Measurements from ENCODE around the gene WWC2.

WWC2 gene

DNA sequence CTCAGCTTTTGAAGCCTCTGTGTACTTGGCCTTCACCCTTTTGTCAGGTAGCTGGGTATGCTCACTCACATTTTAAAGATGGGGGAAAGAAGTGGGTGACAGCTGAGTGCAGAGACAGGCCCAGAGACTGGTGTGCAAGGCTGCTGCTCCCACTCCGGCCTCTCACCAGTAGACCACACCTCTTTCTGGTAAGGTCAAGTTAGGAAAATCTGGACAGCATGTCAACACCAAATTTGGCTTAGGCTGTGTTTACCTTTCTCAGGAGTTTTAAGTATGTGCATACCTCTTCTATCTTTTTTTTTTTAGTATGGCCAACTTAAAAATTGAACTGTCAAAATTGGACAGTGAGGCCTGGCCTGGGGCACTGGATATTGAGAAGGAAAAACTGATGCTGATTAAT is 154.4 kb downstream of the WWC2 start:
- Histone ChIP-seq H3K4me3 (ENCODE audit: low read length) (no peak overlapping the region), H3K27me3 (ENCODE audit: low read depth, low read length) (no peaks in the 10 kb centered on the region), H4K20me1 (ENCODE audit: insufficient read depth, low read length) (no peaks in the 10 kb centered on the region), H3K9me3 (ENCODE audit: insufficient read depth, low read length) (no peaks in the 10 kb centered on the region), H3K9ac (ENCODE audit: low read length) (no peak overlapping the region), H2AFZ (ENCODE audit: low read depth, low read length) (no peak overlapping the region), H3K4me1 (ENCODE audit: low read length) (peaks cover 37% of the 10 kb centered on the region), H3K79me2 (ENCODE audit: low read length) (no peaks in the 10 kb centered on the region), H3K36me3 (replicated peaks; ENCODE audit: low read depth, low read length) (no peaks in the 10 kb centered on the region), H3K4me2 (ENCODE audit: low read length) (no peak overlapping the region), H3K27ac (ENCODE audit: low read length) (no peak overlapping the region)
- TF ChIP-seq, protein P1, sequence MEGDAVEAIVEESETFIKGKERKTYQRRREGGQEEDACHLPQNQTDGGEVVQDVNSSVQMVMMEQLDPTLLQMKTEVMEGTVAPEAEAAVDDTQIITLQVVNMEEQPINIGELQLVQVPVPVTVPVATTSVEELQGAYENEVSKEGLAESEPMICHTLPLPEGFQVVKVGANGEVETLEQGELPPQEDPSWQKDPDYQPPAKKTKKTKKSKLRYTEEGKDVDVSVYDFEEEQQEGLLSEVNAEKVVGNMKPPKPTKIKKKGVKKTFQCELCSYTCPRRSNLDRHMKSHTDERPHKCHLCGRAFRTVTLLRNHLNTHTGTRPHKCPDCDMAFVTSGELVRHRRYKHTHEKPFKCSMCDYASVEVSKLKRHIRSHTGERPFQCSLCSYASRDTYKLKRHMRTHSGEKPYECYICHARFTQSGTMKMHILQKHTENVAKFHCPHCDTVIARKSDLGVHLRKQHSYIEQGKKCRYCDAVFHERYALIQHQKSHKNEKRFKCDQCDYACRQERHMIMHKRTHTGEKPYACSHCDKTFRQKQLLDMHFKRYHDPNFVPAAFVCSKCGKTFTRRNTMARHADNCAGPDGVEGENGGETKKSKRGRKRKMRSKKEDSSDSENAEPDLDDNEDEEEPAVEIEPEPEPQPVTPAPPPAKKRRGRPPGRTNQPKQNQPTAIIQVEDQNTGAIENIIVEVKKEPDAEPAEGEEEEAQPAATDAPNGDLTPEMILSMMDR (IDR thresholded peaks at IDR 0.05; ENCODE audit: low read depth, low read length): no peak
- TF ChIP-seq EZH2phosphoT487 (IDR thresholded peaks at IDR 0.05; ENCODE audit: low read depth): no peak

DNA sequence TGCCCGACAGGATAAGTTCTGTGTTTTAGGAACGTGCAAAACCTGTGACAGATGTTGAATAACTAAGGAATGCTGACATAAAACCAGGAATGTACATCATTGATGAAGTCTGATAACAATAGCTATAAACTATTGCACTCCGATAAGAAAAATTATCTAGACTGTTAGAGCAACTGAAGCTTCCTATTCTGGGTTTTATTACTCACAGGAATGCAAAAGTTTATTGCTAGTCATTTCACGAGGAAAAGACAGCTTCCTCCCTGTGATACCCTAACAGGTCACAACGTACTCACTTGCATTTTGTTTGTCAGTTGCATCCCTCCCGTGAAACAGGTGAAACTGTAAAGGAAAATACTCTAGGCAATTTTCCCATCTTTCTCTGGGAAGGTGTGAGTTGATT is 155.1 kb downstream of the WWC2 start:
- H3K4me3 ChIP-seq (ENCODE audit: low read length): no peak overlapping the region
- no peaks in the 10 kb centered on the region for H3K79me2 ChIP-seq (ENCODE audit: low read length)
- no peaks in the 10 kb centered on the region for H3K36me3 ChIP-seq (replicated peaks; ENCODE audit: low read depth, low read length)
- no peak overlapping the region for H3K27ac ChIP-seq (ENCODE audit: low read length)
- no peak overlapping the region for H2AFZ ChIP-seq (ENCODE audit: low read depth, low read length)
- H3K9ac ChIP-seq (ENCODE audit: low read length): no peak overlapping the region
- no peak overlapping the region for H3K4me2 ChIP-seq (ENCODE audit: low read length)
- no peaks in the 10 kb centered on the region for H3K27me3 ChIP-seq (ENCODE audit: low read depth, low read length)
- no peaks in the 10 kb centered on the region for H4K20me1 ChIP-seq (ENCODE audit: insufficient read depth, low read length)
- TF ChIP-seq EZH2phosphoT487 (IDR thresholded peaks at IDR 0.05; ENCODE audit: low read depth): no peak
- TF ChIP-seq, protein P1 (IDR thresholded peaks at IDR 0.05; ENCODE audit: low read depth, low read length): no peak
- H3K9me3 ChIP-seq (ENCODE audit: insufficient read depth, low read length): no peaks in the 10 kb centered on the region
- H3K4me1 ChIP-seq (ENCODE audit: low read length): peaks cover 37% of the 10 kb centered on the region

DNA sequence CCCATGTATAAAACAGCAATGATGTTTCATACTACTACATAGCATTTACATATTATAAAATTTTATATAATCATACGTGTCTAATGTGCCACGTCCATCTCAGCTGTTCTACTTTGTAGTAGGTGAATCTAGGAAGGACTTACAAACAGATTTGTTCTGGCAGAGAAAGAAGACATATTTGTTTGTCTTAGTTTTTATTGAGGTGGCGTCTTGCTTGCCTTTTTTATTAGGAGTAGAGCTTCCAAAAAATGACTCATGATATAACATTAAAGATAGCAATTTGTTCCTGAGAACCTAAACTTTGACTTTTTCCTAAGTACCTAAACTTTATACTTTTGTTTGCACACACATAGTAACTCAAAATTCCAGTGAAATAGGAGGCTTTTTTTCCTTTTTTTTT is 156.4 kb downstream of the WWC2 start:
- no peak overlapping the region for H3K4me2 ChIP-seq (ENCODE audit: low read length)
- TF ChIP-seq EZH2phosphoT487 (IDR thresholded peaks at IDR 0.05; ENCODE audit: low read depth): no peak
- TF ChIP-seq, protein P1 (IDR thresholded peaks at IDR 0.05; ENCODE audit: low read depth, low read length): no peak

DNA sequence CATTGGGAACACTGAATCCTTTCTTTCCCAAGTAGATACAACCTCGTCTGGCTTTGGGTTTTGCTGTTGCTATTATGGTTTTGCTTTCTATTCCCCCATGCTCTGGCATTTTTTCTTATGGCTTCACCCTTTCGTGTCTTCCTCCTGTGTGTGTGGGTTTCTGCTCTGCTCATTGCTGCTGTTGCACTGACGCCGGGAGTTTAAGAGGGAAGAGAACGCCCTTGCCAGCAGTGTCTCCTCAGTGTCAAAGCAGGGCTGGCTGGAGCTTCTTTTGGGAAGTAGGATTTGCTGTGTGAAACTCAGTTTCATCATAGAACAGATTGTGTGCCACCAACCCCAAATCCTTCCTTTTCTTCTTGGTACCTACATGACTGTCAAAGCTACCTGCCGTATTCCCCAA is 157.3 kb downstream of the WWC2 start:
- peak overlapping the region; percentile 41 for H3K4me2 ChIP-seq (ENCODE audit: low read length)
- TF ChIP-seq EZH2phosphoT487 (IDR thresholded peaks at IDR 0.05; ENCODE audit: low read depth): no peak
- TF ChIP-seq, protein P1 (IDR thresholded peaks at IDR 0.05; ENCODE audit: low read depth, low read length): no peak
- H3K9ac ChIP-seq (ENCODE audit: low read length): no peak overlapping the region
- no peaks in the 10 kb centered on the region for H3K36me3 ChIP-seq (replicated peaks; ENCODE audit: low read depth, low read length)
- peak overlapping the region; percentile 57 for H2AFZ ChIP-seq (ENCODE audit: low read depth, low read length)
- no peak overlapping the region for H3K27ac ChIP-seq (ENCODE audit: low read length)
- no peaks in the 10 kb centered on the region for H3K79me2 ChIP-seq (ENCODE audit: low read length)
- H3K9me3 ChIP-seq (ENCODE audit: insufficient read depth, low read length): no peaks in the 10 kb centered on the region
- no peak overlapping the region for H3K4me3 ChIP-seq (ENCODE audit: low read length)
- no peaks in the 10 kb centered on the region for H3K27me3 ChIP-seq (ENCODE audit: low read depth, low read length)
- no peaks in the 10 kb centered on the region for H4K20me1 ChIP-seq (ENCODE audit: insufficient read depth, low read length)
- H3K4me1 ChIP-seq (ENCODE audit: low read length): peaks cover 19% of the 10 kb centered on the region

More for the DNA sequence above, 156.4 kb downstream of the WWC2 start:
- Histone ChIP-seq H3K9me3 (ENCODE audit: insufficient read depth, low read length) (no peaks in the 10 kb centered on the region), H3K27ac (ENCODE audit: low read length) (no peak overlapping the region), H3K36me3 (replicated peaks; ENCODE audit: low read depth, low read length) (no peaks in the 10 kb centered on the region), H4K20me1 (ENCODE audit: insufficient read depth, low read length) (no peaks in the 10 kb centered on the region), H3K27me3 (ENCODE audit: low read depth, low read length) (no peaks in the 10 kb centered on the region), H3K4me1 (ENCODE audit: low read length) (peaks cover 27% of the 10 kb centered on the region), H2AFZ (ENCODE audit: low read depth, low read length) (no peak overlapping the region), H3K9ac (ENCODE audit: low read length) (no peak overlapping the region), H3K4me3 (ENCODE audit: low read length) (no peak overlapping the region), H3K79me2 (ENCODE audit: low read length) (no peaks in the 10 kb centered on the region)
